T47D (cell line): ENCODE results near the gene MZF1.

Experiments used
- DNase-seq, 2 experiments: peaks; one replicate each; pipeline versions ENCODE4 v3.0.0 to v3.0.0-alpha.2; 2011 to 2012; ENCODE audit warnings: low read depth in 1 of 2, low spot score in 1 of 2
- JUND ChIP-seq: IDR thresholded peaks from 2 replicates; pipeline ENCODE4 v1.6.1; 2012; ENCODE audit warnings: low read depth
- in situ Hi-C: cut with HindIII; loops from 2 replicates; pipeline ENCODE4 v1.10.0; 2016; ENCODE audit warnings: low sequenced_read_pairs, low pct_unique_long_range_greater_than_20kb

MZF1 gene

DNA sequence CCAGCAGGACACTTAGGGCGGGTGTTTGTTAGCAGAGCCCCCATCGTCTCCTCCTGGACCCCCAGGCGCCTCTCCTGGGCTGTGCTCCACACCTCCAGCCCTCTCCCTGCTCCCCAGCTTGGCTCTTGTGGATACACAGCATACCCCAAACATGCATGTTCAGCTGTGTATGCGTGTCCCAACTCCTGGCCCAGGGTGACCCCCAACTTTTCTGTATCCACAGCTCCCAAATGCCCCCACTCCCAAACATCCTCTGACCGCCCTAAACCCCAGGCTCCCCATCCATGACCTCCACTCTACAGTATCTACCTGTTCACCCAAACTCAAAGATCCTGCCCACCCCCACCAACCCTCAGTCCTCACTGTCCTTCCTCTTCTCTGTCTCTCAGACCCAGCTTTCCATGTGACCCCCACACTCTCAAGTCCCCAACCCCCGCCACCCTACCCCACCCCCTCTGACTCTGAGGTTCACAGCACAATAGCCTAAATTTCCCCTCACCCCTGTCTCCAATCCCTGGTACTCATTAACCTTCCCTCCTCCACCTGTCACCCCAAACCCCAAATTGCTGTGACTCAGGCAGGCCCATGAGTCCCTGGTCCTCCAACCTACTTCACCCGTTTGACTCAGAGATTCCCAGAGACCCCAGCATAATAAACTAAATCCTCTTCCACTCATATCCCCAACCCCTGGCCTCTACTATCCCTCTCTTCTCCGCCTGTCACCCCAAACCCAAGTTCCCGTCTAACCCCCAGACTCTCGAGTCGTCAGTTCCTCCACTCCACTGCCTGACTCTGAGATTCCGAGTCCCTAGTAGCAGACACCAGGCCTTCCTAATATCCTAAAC lies 15.7 kb downstream of the MZF1 start:
- in situ Hi-C loops, result no loop called here
- DNase-seq, result no peak
- no peak for TF ChIP-seq JUND

DNA sequence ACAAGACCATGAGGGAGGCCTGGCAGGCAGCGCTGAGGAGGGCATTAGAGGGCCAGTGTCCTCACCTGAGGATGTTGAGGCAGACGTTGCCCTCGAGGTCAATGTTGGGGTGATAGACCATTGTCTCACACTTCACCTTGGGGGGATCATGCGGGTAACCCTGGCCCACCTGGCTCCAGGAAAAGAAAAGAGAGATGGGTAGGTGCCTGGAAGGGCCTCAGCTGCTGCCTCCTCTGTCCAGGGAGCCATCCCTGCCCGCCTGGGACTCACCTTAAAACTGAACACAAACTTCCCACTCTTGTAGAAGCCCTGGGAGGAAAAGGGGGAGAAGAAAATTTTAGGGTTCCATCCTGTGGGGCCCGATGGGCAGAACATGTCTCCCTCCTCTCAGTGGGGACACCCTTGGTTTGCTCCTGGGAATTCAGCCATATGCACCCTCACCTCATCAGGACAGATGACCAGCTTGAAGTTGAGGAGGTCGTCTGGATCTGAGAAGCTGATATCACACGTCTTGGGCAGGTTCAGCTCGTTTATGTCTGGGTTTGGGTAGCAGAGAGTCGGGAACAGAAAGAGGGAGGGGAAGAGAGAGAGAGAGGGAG lies 16.4 kb downstream of the MZF1 start:
- DNase-seq, result no peak
- TF ChIP-seq JUND, result no peak
- in situ Hi-C loops, result no loop called here

- DNase-seq, result no peak
- in situ Hi-C loops, result no loop called here
- TF ChIP-seq JUND, result no peak
Observed at GRCh38 chr19:58555920-58556621, 17.1 kb downstream of the MZF1 start.

DNA sequence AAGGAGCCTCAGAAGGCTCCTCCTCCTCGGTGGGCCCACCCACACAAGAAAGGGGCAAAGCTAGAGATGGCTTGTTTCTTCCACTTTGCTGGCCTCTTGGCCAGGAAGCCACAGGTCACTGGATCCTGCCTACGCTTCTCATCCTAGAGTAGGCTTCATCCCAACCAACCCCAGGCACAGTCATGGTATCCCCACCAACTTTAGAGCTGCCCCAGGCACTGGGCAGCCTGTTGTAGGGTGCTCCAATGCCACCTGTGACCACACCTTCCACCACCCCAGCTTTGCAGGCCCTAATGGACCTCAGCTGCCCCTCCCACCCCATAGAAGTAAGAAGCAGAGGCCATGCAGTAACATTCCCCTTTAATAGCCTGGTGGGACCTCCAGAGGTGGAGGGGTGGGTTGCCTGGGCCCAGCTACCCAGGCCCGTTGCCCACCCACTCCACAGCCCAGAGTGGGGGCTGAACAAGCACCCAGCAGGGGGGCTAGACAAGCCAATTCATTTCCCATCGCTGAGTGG lies 17.7 kb downstream of the MZF1 start:
- no peak for DNase-seq
- no peak for TF ChIP-seq JUND
- in situ Hi-C loops, result no loop called here

- peak; percentile 87 to 95 for DNase-seq
Observed at GRCh38 chr19:58554494-58555368, 18.4 kb downstream of the MZF1 start, which contains the start of gene CHMP2A. Gene CHMP2A (minus strand): TSS chr19:58555105. CDS start chr19:58554212, 893 bp downstream.

GRCh38 chr19:58553799-58554493 lies 19.2 kb downstream of the MZF1 start:
- DNase-seq, result no peak
- no peak for TF ChIP-seq JUND
- in situ Hi-C loops, result no loop called here

More at GRCh38 chr19:58554494-58555368, 18.4 kb downstream of the MZF1 start, which contains the start of gene CHMP2A:
- no peak for TF ChIP-seq JUND
- in situ Hi-C loops, result no loop called here

DNA sequence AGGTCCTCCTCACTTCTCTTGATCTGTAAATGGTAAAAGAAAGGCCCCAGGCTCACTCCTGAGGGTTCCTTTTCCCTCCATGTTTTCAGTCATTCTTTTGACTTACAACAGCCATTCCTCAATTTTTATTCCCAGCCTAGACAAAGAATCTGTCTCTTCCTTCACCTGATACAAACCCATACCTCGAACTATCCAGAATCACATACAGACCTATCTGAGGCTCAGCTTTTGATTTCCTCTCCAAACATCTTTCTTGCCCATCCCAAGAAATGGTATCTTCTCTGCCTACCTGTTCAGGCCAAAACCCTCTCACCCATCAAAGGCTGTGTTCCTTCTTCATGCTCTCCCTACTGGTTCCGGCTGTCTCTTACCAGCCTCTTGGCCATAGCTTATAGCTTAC lies 20.5 kb downstream of the MZF1 start:
- DNase-seq, result no peak
- in situ Hi-C loops, result no loop called here
- TF ChIP-seq JUND, result no peak

- DNase-seq, result no peak
- no peak for TF ChIP-seq JUND
- in situ Hi-C loops, result no loop called here
Observed at GRCh38 chr19:58551577-58552471, 21.3 kb downstream of the MZF1 start.

- no peak for TF ChIP-seq JUND
- in situ Hi-C loops, result no loop called here
- DNase-seq, result no peak
Observed at GRCh38 chr19:58551123-58551497, 22.0 kb downstream of the MZF1 start.

DNA sequence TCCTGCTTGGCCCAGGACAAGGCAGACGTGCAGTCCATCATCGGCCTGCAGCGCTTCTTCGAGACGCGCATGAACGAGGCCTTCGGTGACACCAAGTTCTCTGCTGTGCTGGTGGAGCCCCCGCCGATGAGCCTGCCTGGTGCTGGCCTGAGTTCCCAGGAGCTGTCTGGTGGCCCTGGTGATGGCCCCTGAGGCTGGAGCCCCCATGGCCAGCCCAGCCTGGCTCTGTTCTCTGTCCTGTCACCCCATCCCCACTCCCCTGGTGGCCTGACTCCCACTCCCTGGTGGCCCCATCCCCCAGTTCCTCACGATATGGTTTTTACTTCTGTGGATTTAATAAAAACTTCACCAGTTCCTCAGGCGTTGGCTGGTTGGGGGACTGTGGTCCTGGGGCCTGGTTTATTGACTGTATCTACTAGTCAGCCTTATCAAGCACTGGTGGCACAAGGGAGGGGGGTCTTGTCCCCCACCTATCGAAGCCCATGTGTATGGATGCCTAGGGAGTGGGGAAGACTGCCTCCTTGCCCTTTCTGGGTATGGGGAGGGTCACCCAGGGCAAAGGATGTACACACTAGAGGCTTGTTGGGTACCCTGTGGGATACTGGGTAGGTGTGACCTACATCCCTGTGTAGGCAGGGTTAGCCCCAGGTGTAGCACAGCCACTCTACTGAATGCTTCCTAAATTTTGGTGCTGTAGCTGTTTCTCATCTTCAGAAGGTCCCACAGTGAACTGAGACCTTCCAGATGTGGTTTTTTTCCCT lies 22.6 kb downstream of the MZF1 start:
- in situ Hi-C loops, result no loop called here
- no peak for TF ChIP-seq JUND
- no peak for DNase-seq
